ENCODE results near the gene EXOC6B. TPM values are rescaled to one million over a fixed set of nuclear protein-coding genes. Genes with fewer than 3 reads are reported as not detected.

EXOC6B gene
- total and polyA plus RNA-seq, 2 of the 8 experiments (the other 6 are each of a cell fraction or from before 2014, with no cell fraction given), result 13.5 to 33.0 TPM

GRCh38 chr2:72750977-72751639, 74.7 kb downstream of the EXOC6B start (continued):
- TF ChIP-seq NANOG (IDR thresholded peaks at IDR 0.05; ENCODE audit: insufficient read depth, low read depth, low read length, poor library complexity, severe bottlenecking) (peak; percentile 71), TAF7 (optimal IDR thresholded peaks at IDR 0.05; ENCODE audit: borderline replicate concordance, low read depth, low read length) (no peak), SP4 (IDR thresholded peaks at IDR 0.05; ENCODE audit: low read length) (no peak), CHD2 (IDR thresholded peaks at IDR 0.05; ENCODE audit: low read length) (no peak), MAFK (IDR thresholded peaks at IDR 0.05; ENCODE audit: low read depth, low read length) (no peak), RNF2 (IDR thresholded peaks at IDR 0.05; ENCODE audit: borderline replicate concordance, low read depth, low read length, missing control alignments, poor library complexity, severe bottlenecking) (no peak), HDAC2 (IDR thresholded peaks at IDR 0.05; ENCODE audit: borderline replicate concordance in 1 of 2, low read depth in 2 of 2, low read length in 2 of 2) (peak in 1 of 2 experiments; percentile 31; a peak in 1 of 4 replicates), SIRT6 (IDR thresholded peaks at IDR 0.05; ENCODE audit: low read length) (no peak)
